HL-60 (cell line): ENCODE measurements around the gene LAMP2.

Experiments used
- DNase-seq, 2 experiments: peaks; one replicate each; pipeline ENCODE4 v3.0.0-alpha.2; 2010 to 2020; ENCODE audit warnings: low read depth in 1 of 2, low spot score in 1 of 2
- H3K27ac ChIP-seq: fragments of 250-450 bp; sonication (Bioruptor Pico); replicated peaks from 2 replicates; pipeline ENCODE4 v1.5.1; 2020; ENCODE audit warnings: mild to moderate bottlenecking, moderate library complexity
- H3K27me3 ChIP-seq: fragments of 250-450 bp; sonication (Bioruptor Pico); 2 replicates; pipeline ENCODE4 v1.5.1; 2021; ENCODE audit warnings: mild to moderate bottlenecking, moderate library complexity; ENCODE audit not compliant: insufficient read depth, poor library complexity, severe bottlenecking
- H3K4me3 ChIP-seq: replicated peaks from 2 replicates; pipeline ENCODE4 v1.5.1; 2011; ENCODE audit warnings: mild to moderate bottlenecking, control low read depth, low read length; ENCODE audit not compliant: insufficient read depth
- CTCF ChIP-seq: IDR thresholded peaks from one replicate; pipeline ENCODE4 v1.5.1; 2011; ENCODE audit warnings: low read length, control low read depth, inconsistent platforms; ENCODE audit not compliant: insufficient read depth
- GABPA ChIP-seq: IDR thresholded peaks from 2 replicates; pipeline ENCODE4 v1.6.1; 2012; ENCODE audit warnings: low read depth
- POLR2AphosphoS5 ChIP-seq: IDR thresholded peaks from 2 replicates; pipeline ENCODE4 v1.6.1; 2012; ENCODE audit warnings: low read depth
- SPI1 ChIP-seq: IDR thresholded peaks from 2 replicates; pipeline ENCODE4 v1.6.1; 2012; ENCODE audit warnings: low read depth, mild to moderate bottlenecking, borderline replicate concordance
- TF ChIP-seq, protein P1 (sequence below): IDR thresholded peaks from 2 replicates; pipeline ENCODE4 v1.6.1; 2012; ENCODE audit warnings: low read depth; ENCODE audit not compliant: insufficient replicate concordance

Gene LAMP2

DNA sequence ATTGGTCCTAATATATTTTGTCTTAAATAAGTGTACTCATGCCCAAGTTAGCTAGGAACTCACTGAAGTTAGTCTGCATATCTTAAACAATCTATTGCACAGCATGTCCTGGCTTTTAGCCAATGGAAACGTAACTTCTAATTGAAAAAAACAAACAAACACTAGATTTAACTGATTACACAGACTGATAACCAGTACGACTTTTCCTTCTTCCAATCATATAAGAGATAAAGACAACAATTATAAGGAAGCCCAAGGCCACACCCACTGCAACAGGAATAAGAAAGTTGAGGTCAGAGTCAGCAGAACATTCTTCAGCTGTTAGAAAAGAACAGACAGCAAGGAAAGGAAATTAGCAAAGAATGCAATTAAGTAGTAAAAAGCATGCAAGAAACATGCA lies 40.8 kb downstream of the LAMP2 start:
- H3K4me3 ChIP-seq: no peak overlapping the region
- no peak overlapping the region for H3K27ac ChIP-seq
- DNase-seq: no peak
- no peaks in the 10 kb centered on the region for H3K27me3 ChIP-seq
- TF ChIP-seq POLR2AphosphoS5 (no peak), GABPA (no peak), SPI1 (no peak), CTCF (no peak)
- TF ChIP-seq, protein P1, sequence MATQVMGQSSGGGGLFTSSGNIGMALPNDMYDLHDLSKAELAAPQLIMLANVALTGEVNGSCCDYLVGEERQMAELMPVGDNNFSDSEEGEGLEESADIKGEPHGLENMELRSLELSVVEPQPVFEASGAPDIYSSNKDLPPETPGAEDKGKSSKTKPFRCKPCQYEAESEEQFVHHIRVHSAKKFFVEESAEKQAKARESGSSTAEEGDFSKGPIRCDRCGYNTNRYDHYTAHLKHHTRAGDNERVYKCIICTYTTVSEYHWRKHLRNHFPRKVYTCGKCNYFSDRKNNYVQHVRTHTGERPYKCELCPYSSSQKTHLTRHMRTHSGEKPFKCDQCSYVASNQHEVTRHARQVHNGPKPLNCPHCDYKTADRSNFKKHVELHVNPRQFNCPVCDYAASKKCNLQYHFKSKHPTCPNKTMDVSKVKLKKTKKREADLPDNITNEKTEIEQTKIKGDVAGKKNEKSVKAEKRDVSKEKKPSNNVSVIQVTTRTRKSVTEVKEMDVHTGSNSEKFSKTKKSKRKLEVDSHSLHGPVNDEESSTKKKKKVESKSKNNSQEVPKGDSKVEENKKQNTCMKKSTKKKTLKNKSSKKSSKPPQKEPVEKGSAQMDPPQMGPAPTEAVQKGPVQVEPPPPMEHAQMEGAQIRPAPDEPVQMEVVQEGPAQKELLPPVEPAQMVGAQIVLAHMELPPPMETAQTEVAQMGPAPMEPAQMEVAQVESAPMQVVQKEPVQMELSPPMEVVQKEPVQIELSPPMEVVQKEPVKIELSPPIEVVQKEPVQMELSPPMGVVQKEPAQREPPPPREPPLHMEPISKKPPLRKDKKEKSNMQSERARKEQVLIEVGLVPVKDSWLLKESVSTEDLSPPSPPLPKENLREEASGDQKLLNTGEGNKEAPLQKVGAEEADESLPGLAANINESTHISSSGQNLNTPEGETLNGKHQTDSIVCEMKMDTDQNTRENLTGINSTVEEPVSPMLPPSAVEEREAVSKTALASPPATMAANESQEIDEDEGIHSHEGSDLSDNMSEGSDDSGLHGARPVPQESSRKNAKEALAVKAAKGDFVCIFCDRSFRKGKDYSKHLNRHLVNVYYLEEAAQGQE: no peak

DNA sequence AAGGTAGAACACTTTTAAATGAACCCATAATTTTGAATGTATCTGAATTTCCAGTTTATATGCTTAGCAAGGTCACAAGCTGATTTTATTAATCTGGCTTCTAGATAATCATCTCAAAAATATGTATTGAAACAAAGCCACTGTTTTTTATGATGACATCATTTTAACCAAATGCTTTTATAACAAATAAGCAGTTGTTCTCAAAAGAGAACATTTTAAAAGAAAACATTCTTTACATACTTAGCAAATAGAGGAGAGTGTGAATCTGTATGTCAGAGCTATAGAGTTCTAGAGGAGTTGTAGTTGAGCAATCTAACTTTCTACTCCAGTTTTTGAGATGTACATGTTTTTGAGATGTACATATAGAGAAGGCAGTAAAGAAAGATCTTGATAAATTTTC lies 42.5 kb downstream of the LAMP2 start:
- TF ChIP-seq POLR2AphosphoS5 (no peak), GABPA (no peak), CTCF (no peak), SPI1 (no peak)
- TF ChIP-seq, protein P1: no peak
- no peak for DNase-seq
- Histone ChIP-seq H3K27ac (no peak overlapping the region), H3K27me3 (no peaks in the 10 kb centered on the region), H3K4me3 (no peak overlapping the region)

DNA sequence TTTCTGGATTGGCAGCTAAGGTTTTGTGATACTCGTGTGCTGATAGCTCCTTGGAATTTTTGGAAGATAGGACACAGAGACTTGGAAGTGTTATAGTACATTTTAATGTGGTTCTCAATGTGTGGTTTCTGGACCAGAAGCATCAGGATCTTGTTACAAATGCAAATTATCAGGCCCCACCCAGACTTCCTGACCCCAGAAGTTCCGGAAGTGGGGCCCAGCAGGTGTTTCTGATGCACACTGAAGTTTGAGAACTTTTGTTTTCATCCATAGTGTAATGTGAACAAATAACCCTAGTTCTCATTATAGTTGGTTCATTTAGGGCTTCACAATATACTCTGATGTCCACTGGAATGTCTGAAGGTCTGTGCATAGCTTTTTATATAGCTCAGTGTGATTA lies 49.6 kb downstream of the LAMP2 start:
- H3K27me3 ChIP-seq: no peaks in the 10 kb centered on the region
- H3K4me3 ChIP-seq: no peak overlapping the region
- TF ChIP-seq POLR2AphosphoS5: no peak
- no peak for TF ChIP-seq CTCF
- TF ChIP-seq GABPA: no peak
- TF ChIP-seq SPI1: no peak
- TF ChIP-seq, protein P1: no peak
- no peak overlapping the region for H3K27ac ChIP-seq
- no peak for DNase-seq
